NCI-H524 (cell line): ENCODE results near the gene MYO1C.
A peak's percentile ranks its signal among the peaks of the same experiment; 100 is the strongest.
"Not testable (repeated sequence)": the region's sequence is repeated elsewhere in the genome, so short reads cannot be mapped to it uniquely, and the experiment has no call there.

Experiments
- DNase-seq, 2 experiments: peaks; one replicate each; lab custom pipeline; 2025; lab: John Stamatoyannopoulos, UW

The MYO1C gene

DNA sequence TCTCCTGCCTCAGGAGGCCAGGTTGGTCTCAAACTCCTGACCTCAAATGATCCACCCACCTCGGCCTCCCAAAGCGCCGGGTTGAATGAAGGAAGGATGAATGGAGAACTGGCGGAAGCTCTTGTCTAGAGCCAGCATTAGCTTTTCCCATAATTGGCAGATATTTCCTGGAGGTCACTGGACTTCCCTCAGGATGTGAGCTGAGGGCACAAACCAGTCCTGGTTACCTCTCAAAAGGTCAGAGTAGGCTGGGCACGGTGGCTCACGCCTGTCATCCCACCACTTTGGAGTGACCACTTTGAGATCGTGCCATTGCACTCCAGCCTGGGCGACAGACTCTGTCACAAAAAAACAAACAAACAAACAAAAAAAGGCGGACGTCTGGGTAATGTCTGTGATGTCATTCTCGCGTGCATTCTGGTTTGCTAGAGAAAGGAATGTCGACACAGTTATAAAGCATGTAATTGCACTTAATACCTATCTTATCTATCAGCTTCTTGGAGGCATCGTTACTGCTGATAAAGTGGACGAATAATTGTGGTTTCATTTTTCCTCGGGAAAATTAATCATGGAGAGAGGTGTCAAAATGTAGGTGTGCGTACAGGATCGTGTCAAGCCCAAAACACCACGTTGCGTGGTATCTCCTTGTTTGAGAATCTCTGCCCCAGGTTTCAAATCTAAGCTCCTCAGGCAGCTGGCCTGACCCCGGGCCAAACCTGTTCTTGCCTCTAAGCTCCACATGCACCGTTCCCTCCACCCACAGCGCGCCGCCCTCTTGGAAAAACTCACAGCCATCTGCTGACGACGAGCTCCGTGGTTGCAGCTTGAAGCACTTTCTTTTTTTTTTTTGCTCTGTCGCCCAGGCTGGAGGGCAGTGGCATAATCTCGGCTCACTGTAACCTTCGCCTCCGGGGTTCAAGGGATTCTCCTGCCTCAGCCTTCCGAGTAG lies 30.0 kb downstream of the MYO1C start:
- peak; percentile 56 to 83 for DNase-seq

DNA sequence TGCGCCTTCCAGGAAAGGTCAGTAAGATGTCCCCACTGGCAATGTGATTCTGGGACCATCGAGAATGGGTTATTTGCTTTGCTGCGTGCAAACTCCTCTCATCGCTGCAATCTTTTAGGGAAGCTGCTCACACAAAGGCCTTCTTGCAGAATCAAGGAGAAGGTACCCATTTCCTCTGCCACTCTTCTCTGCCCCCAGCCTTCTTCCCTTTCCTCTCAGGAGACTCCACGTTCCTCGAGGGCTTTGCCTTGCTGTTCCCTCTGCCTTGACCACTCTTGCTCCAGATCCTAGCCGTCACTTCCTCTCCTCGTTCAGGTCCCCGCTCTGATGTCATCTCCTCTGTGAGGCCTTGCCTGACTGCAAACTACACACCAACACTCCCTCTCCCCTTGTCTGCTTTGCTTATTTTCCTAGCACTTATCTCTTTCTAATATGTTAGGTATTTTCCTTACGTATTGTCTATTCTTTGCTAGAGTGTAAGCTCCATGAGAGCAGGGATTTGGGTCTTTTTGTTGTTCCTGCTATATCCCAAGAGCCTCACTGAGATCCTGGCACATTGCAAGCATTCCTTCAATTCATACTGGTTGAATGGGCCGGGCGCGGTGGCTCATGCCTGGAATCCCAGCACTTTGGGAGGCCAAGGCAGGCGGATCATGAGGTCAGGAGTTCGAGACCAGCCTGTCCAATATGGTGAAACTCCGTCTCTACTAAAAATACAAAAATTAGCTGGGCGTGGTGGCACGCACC lies 31.1 kb downstream of the MYO1C start:
- DNase-seq = no peak

DNA sequence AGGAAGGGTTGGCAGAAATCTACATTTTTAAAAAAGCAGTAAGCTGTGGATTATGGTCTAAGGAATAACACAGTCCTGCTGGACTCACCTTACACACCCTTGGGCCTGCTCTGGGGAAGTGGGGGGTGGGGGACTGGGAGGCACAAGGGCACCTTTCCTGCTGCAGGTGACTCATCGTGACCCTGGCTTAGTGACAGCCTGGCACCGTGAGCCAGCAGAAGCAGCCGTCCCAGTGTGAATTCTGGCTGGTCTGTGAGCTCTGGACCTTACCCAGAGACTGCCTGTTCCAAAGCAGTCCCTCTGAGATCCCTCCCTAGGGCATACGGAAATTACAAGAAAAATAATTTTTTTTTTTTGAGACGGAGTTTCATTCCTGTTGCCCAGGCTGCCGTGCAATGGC lies 32.3 kb downstream of the MYO1C start:
- no peak for DNase-seq

DNA sequence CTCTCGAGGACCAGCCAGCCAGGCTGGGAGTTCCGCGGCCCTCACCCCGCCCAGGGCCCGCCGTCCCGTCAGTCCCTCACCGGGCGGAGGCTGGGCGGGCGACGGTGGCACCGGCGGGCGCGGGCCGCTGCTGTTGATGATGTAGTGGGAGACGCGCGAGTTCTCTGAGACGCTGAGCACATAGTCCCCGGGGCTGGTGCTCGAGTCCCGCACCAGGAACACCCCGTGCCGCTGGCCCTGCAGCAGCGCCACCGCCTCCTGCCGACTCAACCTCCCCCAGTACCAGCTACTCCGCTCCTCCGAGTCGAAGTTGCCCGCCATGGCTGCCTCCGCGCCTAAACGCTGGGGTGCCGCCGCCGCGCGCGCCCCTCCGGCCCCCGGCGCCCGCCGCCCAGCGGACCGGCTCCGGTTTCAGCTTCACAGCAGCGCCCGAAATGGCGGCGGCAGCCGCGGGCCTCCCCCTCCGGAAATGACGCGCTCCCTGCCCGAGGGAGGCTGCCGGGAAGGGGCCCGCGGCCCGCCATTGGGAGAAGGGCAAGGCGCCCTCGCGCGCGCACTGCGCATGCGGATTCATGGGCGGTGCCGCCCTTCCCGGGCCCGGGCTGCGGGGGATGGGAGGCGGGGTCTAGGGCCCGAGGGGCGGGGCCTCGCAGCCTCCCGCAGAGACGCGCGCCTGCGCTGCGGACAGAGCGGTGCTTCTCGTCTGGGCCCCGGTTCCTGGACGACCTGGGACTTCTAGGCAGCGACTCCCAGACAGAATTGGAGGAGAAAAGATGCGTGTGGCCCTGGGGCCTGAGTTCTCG lies 36.5 kb downstream of the MYO1C start, which contains the start of gene CRK:
Gene CRK, minus strand, starts transcription at position 436 of the 803 bp plus-strand sequence. Its CDS starts 115 bp downstream, at position 321.
- DNase-seq = peak; percentile 87 to 92

DNA sequence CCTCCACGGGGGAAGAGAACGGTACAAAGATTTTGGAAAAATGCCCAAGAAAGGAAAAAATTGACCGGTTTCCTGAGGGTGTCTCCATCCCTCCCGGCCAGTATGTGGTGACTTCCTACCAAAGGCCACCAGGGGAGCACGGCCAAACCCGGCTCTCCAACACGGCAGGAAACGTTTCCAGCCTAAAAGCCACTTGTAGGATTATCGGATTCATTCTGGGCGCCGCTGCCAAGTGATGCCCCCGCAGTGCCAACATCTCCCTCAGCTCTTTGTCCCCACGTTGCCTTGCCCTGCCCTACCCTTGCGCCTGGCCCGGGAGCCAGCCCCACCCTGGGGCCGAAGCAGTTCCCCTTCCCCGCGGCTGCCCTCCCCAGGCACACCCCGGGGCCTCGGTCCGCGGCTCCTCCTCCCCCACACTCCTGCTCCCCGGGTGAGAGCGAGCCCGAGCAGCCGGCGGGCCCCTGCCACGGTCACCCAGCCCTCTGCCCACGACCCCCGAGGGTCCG lies 37.1 kb downstream of the MYO1C start:
- DNase-seq = peak; percentile 22 to 70

DNA sequence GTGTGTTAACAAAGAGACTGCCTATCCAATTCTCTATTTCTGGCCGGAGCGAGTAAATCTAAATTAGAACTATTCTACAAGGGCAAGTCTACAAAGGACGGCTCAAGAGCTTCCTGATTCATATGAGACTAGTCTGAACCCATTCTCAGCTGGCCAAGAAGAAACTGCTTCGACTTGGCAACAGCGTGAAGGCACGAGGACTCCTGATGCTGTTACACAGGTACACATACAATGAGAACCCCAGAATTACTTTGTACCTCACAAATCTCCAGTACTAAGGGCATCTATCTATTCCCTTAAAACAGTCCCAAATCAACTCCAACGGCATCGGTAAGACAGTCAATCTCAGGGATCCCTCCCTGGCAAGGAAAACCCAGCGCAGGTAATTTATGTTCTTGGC lies 37.9 kb downstream of the MYO1C start:
- no peak for DNase-seq

DNA sequence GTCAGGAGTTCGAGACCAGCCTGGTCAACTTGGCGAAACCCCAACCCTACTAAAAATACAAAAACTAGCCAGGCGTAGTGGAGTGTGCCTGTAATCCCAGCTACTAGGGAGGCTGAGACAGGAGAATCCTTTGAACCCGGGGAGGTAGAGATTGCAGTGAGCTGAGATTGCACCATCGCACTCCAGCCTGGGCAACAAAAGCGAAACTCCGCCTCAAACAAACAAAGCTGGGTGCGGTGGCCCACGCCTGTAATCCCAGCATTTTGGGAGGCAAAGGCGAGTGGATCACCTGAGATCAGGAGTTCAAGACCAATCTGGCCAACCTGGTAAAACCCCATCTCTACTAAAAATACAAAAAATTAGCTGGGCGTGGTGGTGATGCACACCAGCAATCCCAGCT lies 38.8 kb downstream of the MYO1C start:
- not testable (repeated sequence) for DNase-seq

DNA sequence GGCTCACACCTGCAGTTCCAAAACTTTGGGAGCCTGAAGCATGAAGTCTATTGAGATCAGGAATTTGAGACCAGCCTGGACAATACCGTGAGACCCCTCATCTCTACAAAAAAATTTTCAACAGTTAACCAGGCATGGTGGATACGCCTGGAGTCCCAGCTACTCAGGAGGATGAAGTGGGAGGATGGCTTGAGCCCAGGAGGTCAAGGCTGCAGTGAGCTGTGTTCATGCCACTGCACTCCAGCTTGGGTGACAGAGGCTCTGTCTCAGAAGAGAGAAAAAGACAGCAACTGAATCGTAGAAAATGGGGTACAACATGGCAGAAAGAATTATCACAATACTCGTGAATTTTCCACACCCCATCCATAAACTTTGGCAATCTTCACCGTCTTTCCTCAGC lies 39.6 kb downstream of the MYO1C start:
- DNase-seq = no peak

DNA sequence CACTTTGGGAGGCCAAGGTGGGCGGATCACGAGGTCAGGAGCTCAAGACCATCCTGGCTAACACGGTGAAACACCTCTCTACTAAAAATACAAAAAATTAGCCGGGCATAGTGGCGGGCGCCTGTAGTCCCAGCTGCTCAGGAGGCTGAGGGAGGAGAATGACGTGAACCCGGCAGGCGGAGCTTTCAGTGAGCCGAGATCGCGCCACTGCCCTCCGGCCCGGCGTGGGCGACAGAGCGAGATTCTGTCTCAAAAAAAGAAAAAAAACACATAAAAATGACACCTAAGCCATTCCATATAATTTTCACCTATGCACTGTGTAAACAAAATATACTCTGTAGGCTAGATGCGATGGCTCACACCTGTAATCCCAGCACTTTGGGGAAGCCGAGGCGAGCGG lies 42.2 kb downstream of the MYO1C start:
- DNase-seq = not testable (repeated sequence)

DNA sequence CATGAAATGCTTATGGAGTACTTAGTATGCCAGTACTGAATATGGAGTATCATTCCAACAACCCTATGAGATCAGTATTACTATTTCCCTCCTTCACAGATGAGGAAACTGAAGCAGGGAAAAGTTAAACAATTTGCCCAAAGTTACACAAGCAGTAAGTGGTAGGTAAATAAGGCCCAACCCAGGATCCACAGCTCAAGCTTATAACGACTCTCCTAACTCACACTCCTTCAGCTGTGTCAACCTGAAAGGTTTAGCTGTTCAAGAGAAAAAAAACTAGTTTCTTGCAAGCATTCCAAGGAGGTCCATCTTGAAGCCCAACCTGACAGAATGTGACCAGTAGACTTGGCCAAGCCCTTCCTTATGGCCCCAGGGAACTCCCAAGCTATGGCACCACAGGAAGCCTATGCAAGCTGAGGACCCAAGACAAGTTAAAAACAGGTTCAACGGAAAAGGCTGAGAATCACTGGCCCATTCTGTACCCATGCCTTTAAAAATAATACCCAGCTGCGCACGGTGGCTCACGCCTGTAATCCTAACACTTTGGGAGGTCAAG lies 43.0 kb downstream of the MYO1C start:
- DNase-seq = no peak

DNA sequence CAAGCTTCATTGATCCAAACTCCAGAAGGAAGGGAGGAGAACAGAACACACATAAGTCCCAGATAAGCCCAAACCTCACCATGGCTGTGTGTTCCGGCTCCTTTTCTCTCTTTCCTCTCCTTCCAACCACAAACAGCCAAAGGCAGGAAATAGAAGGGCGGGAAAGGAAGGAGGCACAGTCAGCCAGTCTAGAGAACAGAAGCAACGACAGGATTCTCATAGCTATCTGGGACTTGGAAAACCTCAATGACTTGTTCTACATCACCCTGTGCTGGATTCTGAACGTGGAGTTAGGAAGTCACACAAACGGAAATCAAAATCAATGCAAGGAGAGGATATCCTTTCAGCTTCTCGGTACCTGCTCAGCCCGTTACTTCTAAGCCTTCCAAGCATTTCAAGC lies 45.4 kb downstream of the MYO1C start:
- no peak for DNase-seq

DNA sequence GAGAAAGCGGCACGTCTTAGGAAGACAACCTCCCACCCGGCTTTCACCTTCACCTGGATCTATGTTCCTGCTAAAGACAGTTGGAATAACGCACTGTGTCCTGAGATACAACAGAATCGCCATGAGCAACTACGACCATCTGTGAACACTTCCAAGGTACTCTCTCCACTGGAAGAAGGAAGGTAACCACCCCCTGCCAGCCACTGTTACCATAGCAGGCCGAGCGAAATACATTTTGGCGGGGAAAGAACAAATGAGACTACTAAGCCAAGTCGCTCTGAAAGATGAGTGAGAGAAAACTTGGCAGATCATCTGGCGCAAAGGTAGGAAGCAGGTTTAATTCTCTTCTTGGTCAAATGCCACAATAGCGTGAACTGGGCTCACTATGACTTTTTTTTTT lies 46.3 kb downstream of the MYO1C start:
- no peak for DNase-seq

DNA sequence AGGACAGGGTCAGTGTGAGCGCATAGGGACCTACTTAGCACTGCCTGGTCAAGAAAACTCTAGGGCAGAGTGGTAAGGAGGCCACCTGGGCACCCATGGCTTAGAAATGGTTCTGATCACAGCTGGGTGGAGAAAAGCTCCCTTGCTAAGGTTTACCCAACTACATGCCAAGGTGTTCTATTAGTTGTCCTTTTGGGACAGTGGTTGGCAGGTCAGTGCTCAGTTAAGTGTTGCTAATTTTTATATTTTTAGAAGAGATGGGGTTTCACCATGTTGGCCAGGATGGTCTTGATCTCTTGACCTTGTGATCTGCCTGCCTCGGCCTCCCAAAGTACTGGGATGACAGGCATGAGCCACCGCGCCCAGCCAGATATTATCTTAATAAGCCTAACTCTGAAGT lies 46.8 kb downstream of the MYO1C start:
- not testable (repeated sequence) for DNase-seq

DNA sequence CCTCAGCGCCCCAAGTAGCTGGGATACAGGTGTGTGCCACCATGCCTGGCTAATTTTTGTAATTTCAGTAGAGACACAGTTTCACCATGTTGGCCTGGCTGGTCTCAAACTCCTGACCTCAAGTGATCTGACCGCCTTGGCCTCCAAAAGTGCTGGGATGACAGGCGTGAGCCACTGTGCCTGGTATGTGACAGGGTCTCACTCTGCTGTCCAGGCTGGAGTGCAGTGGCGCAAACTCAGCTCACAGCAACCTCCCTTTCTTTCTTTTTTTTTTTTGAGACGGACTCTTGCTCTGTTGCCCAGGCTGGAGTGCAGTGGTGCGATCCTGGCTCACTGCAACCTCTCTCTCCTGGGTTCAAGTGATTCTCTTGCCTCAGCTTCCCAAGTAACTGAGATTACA lies 49.8 kb downstream of the MYO1C start:
- not testable (repeated sequence) for DNase-seq

DNA sequence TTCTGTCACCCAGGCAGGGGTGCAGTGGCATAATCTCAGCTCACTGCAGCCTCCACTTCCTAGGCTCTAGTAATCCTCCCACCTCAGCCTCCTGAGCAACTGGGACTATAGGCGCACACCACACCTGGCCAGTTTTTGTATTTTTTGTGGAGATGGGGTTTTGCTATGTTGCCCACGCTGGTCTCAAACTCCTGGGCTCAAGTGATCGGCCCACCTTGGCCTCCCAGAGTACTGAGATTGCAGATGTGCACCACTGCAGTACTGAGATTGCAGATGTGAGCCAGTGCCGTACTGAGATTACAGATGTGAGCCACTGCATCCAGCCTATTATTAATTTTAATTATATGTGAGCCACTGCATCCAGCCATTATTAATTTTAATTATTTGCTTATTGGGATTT lies 50.3 kb downstream of the MYO1C start:
- no peak for DNase-seq

DNA sequence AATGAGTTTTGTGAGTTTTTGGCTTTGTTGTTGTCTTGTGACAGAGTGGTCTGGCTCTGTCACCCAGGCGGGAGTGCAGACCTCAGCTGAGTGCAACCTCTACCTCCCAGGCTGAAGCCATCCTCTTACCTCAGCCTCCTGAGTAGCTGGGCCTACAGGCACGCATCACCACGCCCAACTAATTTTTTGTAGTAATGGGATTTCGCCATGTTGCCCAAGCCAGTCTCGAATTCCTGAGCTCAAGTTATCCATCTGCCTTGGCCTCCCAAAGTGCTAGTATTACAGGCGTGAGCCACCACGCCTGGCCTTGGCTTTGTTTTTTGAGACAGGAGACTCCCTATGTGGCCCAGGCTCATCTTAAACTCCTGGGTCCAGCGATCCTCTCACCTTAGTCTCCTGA lies 51.6 kb downstream of the MYO1C start:
- DNase-seq = no peak

DNA sequence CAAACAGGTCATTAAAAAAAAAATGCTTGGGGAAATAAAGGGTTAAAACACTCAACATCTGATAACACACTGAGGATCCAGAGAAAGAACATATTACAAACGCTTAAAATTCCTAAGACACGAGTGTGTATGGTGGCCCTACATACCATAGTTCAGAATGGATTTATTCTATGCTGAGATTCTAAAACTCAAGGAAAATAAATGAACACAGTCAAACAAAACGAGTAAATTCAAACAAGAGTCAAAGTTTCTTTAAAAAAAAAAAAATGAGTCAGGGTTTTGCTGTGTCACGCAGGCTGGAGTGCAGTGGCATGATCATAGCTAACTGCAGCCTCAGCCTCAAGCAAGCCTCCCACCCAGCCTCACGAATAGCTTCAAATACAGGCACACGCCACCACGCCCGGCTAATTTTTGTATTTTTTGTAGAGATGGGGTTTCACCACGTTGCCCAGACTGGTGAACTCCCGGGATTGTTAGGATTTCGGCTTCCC lies 53.8 kb downstream of the MYO1C start:
- DNase-seq = no peak

DNA sequence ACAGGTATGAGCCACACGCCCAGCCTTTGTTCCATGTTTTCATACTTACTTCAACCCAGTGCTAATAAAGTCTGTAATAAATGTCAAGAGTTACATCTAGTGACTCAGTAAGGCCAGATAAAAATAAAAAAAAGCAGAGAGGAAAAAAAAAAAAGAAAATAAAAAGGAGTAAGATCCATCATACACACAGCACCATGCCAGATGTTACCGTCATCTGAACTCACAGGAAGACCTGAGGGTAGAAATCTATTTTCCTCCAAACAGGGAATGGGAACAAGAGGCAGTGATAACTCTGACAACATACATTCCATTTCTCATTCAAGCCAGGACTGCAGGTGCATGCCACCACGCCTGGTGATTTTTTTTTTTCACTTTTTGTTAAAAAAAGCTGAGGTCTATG lies 57.2 kb downstream of the MYO1C start:
- no peak for DNase-seq

DNA sequence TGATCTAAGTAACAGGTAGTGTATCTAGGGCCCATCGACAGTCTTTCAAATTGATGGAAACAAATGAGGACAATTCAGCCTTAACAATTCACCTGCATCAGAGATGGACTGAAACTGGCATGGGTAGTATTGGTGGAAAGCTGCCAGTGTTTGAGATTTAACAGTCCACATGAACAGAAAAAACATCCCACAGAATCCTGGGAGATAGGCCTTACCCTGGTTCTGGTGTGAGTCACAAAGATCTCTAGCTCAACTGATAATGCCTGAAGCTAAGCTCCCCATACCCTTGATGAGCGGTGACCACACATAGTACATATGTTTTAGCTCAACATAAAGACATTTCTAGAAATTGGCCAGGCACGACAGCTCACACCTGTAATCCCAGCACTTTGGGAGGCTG lies 58.3 kb downstream of the MYO1C start:
- DNase-seq = no peak

DNA sequence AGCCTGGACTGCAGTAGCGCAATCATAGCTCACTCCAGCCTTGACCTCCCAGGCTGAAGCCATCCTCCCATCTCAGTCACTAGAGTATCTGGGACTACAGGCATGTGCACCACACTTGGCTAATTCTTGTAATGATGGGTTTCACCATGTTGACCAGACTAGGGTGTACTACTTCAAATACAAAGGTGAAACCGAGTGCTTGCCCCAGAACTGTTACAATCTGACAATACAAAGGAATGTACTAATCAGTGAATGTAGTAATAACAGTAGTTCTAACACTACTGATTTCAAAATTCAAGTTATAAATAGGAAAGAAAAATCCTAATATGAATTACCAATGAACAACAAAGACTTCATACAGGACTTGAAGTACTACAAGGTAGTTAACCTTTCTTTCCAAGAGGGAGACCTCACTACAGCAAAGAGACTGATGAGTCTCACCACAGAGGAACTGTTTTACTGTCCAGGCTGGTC lies 60.8 kb downstream of the MYO1C start:
- DNase-seq = no peak

DNA sequence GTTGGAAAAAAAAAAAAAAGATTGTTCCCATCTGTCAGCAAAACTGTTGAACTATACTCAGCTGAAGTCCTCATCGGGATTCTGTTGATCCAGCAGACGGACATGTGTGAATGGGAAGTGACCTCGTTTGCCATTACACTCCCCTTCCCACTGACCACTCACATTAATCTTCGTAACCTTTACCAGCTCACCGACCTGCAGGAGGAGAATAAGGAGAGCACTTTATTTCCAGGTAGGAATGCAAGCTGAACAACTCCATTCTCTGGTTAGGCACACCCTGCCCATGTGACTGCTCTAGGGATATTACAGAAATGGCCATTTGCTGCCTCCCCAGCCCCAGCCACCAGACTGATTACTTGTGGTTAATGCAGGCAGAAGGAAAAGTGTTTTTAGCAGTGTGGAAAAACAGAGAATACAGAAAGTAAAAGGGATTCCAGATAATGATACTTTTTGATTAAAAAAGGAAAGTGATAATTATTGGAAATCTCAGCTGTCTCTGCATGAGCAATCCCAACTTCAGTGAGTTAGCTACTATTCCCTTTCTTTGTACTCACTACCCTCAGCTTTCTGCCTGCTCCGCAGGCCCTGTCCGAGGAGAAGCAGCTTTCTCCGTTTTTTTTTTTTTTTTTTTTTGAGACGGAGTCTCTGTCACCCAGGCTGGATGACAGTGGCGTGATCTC lies 68.9 kb downstream of the MYO1C start:
- DNase-seq = no peak
